Left lobe of liver (tissue), 2 donors: ENCODE measurements around the gene HOMER3. TPM values are rescaled to one million over a fixed set of nuclear protein-coding genes. Genes with fewer than 3 reads are reported as not detected.

Experiments
- ATAC-seq: fragments of 200-7000 bp; cut with Tn5 transposase; one replicate; pipeline ENCODE4 v1.9.1; 2020; ENCODE audit warnings: mild to moderate bottlenecking, moderate library complexity
- DNase-seq: peaks from one replicate; pipeline ENCODE4 v3.0.0-alpha.2; 2020; ENCODE audit warnings: low spot score
- total RNA-seq: library from RNA; stranded (reverse); gene quantifications from one replicate; pipeline ENCODE4 v1.2.1, GENCODE V29; 2021
- donor health status: DM: no; HTN: no; CAD: no; lungs with moderate emphysema.
- donor health status: DM: no; HTN: yes; CAD: no.

The HOMER3 gene
- total RNA-seq, 1 donor from 2014 or later = 2.8 TPM

- no peak for DNase-seq
- ATAC-seq = no peak
Measured at GRCh38 chr19:18889949-18890745, 50.9 kb downstream of the HOMER3 start.

GRCh38 chr19:18886972-18887371 lies 54.0 kb downstream of the HOMER3 start:
- ATAC-seq = no peak

GRCh38 chr19:18883526-18884304 lies 57.3 kb downstream of the HOMER3 start:
- DNase-seq (no peak), ATAC-seq (no peak)

More at GRCh38 chr19:18886972-18887371, 54.0 kb downstream of the HOMER3 start:
- no peak for DNase-seq

GRCh38 chr19:18881491-18881890 lies 59.5 kb downstream of the HOMER3 start:
- no peak for DNase-seq
- ATAC-seq = no peak

GRCh38 chr19:18879579-18880373 lies 61.2 kb downstream of the HOMER3 start:
- ATAC-seq (peak; percentile 27), DNase-seq (no peak)

Other genes with a start within 250 kb of the HOMER3 start
- gene COMP, start 149.9 kb downstream of the HOMER3 start, total RNA-seq = not detected
- gene UPF1, start 109.3 kb downstream of the HOMER3 start, total RNA-seq = 43.5 TPM
- 0.08 TPM for gene CERS1, start 45.1 kb downstream of the HOMER3 start, total RNA-seq
- 113 TPM for gene COPE, start 21.8 kb downstream of the HOMER3 start, total RNA-seq
- gene DDX49, start 21.5 kb downstream of the HOMER3 start, total RNA-seq = 18.9 TPM
- 35.4 TPM for gene SUGP2, start 92.3 kb upstream of the HOMER3 start, total RNA-seq
- 50.9 TPM for gene ARMC6, start 92.4 kb upstream of the HOMER3 start, total RNA-seq
- gene SLC25A42, start 122.8 kb upstream of the HOMER3 start, total RNA-seq = 77.8 TPM
- 24.9 TPM for gene TMEM161A, start 197.3 kb upstream of the HOMER3 start, total RNA-seq
- gene MEF2B, start 229.0 kb upstream of the HOMER3 start, total RNA-seq = 2.8 TPM